IPS DF 4.7 (cell line): ENCODE results near the gene RORC.
"Not testable (repeated sequence)": the region's sequence is repeated elsewhere in the genome, so short reads cannot be mapped to it uniquely, and the experiment has no call there.

Experiments
- DNase-seq: peaks from one replicate; pipeline ENCODE4 v3.0.0-alpha.2; 2013; ENCODE audit warnings: low spot score; ENCODE audit errors: extremely low read depth

RORC gene

DNA sequence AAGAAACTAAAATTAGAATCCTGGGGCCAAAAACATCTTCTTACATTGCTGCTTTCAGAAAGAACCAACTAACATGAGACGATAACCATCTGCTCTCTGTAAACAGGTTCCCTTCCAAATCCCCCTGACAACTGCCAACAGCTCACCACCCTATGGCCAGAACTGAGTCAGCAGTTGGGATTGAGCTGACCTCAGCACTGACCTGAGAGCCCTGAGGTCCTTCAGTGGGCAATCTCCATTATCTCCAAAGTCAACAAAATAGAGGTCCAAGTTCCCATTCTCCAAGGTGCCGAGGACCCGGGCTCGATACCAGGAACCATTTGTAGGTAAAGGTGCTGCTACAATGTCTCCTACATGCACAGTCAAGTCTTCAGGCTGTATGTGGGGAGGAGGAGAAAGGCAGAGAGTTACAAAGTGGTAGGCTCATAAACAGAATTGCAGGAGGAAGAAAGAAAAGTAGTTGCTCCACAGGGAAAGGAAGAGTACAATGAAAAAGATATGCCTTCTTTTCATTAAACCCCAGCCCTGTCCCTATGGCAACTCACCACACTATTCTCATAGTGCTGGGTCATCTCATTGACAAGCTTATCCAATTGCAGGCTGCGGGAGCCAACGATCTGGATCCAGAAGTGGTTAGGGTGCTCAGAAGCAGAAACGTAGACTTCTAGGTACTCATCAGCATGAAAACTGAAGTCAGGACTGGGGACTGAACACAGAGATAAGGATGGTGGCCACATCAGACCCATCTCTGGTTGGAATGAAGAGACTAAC, 55.5 kb downstream of the RORC start:
- no peak for DNase-seq

DNA sequence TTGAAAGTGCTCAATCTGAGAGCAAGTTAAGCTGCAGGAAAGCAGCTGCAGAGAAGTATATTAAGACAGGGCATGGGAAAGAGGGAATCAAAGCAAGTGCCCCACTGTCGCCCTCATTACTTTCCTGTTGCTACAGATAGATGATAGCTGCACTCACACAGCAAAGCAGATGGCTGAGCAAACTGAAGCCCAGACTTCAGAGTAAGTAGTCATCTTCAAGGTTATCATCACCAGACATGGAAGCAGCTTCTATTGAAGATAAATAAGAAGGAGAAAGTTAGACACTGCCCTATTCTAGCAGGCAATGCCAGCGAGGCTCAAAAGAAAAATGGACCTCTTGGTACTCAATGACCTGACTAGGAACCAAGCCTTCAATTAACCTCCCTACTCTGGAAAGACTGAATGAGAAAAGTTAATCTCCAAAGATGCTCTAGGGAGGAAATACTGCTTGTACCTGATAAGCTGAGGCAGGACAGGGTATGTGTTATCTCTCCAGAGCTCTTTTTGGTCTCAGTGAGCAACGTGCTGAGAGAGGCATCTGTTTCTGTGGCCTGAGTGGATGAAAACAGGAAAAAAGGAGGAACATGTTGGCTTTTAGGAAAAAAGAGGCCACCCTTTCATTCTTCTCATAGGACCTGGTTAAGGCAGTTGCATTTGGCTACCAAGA, 57.2 kb downstream of the RORC start:
- DNase-seq, result no peak

DNA sequence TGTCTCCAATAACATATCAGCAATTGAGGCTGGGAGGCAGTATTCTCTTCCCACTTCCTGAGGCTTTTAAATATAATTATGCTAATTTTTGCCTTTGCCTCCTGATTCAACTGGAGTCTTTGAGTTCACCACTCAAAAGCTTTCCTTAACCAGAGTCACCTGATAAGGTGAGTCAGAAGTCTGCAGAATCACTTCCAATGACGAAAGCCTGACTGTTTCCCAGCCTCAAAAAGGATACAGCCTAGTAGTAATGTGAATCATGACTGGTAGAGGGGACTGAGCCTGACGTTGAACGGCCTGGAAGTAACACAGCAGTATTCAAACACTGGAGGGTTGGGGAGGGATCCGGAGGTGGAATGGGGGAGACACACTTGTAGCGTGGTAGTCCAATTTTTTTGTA, 57.9 kb downstream of the RORC start:
- DNase-seq, result no peak

DNA sequence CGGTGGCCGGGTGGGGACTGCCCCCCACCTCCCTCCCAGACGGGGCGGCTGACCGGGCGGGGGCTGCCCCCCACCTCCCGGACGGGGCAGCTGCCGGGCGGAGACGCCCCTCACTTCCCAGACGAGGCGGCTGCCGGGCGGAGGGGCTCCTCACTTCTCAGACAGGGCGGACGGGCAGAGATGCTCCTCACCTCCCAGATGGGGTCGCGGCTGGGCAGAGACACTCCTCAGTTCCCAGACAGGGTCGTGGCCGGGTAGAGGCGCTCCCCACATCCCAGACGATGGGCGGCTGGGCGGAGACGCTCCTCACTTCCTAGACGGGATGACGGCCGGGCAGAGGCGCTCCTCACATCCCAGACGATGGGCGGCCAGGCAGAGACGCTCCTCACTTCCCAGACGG, 62.3 kb downstream of the RORC start:
- DNase-seq, result not testable (repeated sequence)

- not testable (repeated sequence) for DNase-seq
These were observed 63.1 kb downstream of the RORC start for GRCh38 chr1:151768351-151769066.

- no peak for DNase-seq
These were observed 67.6 kb downstream of the RORC start for GRCh38 chr1:151763990-151764389.

DNA sequence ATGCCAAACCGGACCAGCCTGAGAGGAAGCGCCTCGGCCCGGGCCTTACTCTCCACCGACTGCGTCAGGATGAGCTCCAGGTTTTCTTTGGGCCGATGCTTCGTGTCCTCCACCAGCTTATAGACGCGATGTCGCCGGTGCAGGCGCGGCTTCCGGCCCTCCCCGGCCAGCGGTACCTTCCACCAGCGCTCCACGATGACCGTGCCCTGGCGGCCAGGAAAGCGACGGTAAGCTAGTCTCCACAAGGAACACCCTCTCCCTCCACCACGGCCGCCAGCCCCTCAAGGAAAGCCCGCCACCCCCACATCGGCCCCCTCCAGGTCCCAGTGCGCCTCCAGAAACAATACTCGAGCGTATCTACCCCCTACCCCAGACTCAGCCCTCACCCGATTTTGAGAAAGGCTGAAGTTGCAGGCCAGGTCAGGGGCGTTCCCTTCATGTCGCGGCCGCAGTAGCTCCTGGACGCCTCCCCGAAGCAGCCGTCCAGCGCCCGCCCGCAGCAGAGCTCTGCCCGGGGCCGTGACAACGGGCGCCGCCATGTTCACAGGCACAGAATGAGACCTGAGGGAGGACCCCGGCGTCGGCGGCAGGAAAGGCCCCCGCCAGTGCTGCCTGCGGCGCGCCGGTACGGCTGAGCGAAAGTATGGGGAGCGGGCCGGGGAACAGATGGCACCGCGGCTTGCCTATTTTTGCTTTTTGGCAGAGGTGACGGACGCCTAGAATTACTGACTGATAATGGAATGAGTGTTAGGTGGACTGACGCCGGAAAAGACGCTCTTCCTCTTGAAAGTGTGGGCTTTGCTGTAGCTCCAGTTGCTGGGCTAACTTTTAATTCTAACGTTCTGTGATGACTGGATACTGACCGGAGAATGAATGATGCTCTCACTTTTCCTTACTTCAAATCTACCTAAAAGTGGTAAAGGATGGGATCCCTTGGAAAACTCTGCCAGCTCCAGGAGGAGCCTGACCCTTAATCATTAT, 68.4 kb downstream of the RORC start, which contains the start of gene MRPL9:
Gene MRPL9 (minus strand): TSS at position 556 of the 981 bp plus-strand sequence. CDS start 17 bp downstream, at position 539.
- peak; percentile 14 for DNase-seq

- DNase-seq, result no peak
These were observed 70.8 kb downstream of the RORC start for GRCh38 chr1:151760597-151761385.

DNA sequence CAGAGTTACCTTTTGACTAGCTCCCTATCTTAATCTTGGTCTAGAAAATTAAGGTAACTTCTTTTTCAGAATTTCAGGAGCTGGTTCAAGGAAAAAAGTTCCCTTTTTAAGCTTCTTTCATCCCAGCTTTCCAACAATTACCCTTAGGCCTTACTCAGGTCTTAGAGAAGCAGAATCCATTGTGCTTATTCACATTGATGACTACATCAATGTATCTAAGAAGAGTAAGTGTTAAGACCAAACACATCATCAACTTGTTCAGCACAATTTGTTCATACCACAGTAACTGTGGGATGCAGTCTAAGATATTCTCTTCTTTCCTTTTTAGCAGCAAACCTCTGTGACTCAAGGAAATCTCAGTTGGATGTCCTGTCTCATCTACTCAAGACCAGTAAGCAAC, 72.4 kb downstream of the RORC start:
- no peak for DNase-seq

- no peak for DNase-seq
These were observed 75.3 kb downstream of the RORC start for GRCh38 chr1:151756291-151756690.
